GM18873 (cell line): Measurements from ENCODE around the gene EXOC1.
"Not testable (repeated sequence)": the region's sequence is repeated elsewhere in the genome, so short reads cannot be mapped to it uniquely, and the experiment has no call there.

Experiments
- ATAC-seq: cut with Tn5 transposase; IDR thresholded peaks from one replicate; pipeline ENCODE4 v1.9.1; 2021; ENCODE audit warnings: mild to moderate bottlenecking, moderate library complexity, moderate number of reproducible peaks; ENCODE audit not compliant: unreplicated experiment, low FRiP score

EXOC1 gene

DNA sequence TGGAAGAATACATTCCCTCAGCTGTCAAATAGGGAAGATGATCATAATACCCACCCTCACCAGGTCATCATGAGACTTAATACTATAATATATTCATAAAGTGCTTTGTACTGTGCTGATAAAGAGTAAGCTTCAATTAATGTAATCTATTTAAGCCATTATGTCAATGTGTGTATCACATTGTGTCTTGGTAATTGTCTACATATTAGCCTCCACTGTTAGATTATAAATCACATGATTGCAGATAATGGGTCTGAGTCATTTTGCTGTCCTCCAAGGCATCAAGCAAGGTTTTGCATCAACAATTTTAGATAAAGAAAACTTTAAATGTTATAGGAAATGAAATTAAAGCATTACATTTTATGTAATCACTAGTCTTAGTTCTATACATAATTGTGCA is 50.1 kb downstream of the EXOC1 start:
- no peak for ATAC-seq

DNA sequence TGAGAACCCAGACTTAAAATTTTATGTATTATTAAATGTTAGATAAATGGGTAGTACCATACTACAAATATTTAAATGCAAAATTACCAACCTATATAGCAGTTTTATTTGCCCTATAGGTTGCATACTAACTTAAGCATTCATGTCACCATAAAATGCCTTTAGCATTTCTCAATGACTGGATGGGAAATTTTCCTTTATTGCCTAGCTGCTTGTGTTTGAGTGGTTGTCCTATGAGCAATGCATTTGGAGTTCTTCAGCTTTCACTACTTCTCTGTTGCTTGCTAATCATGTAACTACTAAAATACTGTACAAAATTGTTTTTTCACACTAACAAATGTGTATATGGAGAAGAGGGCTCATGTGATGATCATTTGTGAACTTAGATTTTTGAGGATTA is 51.1 kb downstream of the EXOC1 start:
- no peak for ATAC-seq

DNA sequence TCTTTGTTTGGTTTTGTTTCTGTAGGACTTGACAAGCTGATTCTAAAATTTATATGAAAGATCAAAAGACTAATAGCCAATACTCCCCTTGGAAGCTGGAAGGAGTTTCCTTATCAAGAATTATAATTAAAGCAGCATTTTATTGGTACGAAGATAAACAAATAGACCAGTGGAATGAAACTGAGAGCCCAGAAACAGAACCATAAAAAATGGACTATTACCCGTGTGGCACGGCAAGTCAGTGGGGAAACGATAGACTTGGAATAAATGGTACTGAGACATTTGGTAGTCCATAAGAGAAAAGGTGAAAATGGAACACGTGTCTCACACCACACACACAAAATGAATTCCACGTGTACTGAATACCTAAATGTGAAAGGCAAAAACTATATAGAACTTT is 52.9 kb downstream of the EXOC1 start:
- no peak for ATAC-seq

DNA sequence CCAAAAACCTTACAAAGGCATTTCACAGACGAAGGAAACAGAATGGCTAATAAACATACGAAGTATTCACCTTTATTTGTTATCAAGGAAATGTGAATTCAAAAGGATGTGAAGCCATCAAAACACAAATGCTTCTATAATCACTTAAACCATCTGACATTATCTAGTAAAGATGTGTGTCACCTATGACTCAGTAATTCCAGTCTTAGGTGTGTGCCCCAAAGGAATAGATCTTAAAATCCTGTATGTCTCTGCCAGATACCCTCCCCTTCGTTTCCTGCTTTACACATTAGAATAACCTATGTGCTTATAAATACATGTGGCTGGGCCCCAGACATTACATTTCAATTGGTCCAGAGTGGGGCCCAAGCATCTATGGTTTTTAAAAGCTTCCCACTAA is 53.5 kb downstream of the EXOC1 start:
- ATAC-seq: no peak

DNA sequence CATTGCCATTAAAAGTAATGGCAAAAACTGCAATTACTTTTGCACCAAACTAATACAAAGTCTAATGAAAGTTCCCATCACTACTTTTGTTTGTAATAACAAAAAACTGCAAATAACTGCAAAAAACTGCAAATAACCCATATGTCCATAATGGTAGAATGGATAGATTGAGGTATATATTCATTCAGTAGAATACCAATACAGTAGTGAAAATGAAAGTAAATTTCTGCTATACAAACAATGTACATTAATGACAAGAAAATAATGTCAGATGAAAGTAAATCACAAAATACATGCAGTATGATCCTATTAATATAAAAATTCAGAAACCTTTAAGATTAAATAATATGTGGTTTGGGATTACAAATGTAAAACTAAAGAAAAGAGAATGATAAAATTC is 54.0 kb downstream of the EXOC1 start:
- ATAC-seq: no peak

DNA sequence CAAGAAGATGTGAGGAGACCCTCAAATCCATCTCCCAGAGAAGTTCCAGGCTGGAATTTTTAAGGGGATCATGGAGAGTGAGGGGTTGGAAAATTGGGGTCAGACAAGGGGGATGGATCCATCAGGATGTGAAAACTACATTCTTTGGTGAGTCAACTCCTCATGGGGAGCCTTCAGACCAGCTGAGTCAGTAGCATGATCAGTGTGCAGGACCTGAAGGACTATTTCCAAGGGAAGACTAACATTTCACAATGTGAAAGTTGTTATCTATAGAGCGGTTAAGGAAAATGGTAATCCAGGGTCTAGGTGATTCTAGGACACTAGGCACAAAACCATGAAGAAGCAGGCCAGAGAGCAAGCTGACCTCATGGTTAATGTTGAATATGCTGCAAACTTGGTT is 56.7 kb downstream of the EXOC1 start:
- ATAC-seq: no peak

DNA sequence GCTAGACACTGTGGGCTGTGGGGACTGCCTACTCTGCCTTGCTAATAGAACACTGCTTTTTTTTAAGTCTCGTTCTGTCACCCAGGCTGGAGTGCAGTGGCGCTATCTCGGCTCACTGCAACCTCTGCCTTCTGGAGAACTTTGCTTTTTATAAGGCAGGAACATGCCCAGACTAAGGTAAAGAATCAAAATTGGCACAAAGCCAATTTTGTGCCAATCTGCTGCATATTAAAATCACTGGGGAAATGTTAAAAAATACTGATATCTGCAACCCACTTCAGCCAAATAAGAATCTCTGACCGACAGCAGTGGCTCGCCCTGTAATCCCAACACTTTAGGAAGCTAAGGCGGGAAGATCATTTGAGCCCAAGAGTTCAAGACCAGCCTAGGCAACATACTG is 58.8 kb downstream of the EXOC1 start:
- no peak for ATAC-seq

DNA sequence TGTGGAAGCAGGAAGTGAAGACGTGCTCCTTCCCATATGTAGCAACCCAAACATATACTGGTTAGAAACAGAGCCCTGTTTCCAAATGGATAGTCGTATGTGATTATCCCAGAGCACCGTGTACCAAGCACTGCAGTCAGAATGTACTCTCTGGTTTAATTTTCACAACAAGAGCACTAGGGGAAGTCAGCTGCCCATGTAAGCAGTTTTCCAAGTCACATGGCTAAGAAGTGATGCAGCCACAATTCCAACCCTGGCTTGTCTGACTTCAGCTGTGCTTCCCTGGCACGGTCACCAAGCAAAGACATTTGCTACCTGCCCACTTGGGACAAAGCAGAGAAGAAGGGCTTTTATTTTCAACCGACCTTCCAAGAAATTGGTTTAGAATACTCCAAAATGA is 67.1 kb downstream of the EXOC1 start:
- ATAC-seq: no peak

DNA sequence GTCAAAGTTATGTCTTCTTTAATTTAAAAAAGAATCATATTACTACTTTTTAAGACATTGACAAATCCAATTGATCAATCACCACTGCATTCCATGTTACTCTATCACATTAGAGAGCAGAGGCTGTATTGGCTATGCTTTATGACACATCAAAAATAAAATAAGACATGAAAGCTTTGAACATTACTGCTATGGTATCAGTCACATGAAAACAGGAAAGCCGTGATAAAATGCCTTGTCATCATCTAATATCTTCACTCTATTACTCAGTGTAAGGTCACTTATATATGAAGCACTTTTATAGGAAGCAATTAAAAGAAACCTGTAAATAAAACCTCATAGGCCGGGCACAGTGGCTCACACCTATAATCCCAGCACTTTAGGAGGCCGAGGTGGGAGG is 67.6 kb downstream of the EXOC1 start:
- no peak for ATAC-seq

DNA sequence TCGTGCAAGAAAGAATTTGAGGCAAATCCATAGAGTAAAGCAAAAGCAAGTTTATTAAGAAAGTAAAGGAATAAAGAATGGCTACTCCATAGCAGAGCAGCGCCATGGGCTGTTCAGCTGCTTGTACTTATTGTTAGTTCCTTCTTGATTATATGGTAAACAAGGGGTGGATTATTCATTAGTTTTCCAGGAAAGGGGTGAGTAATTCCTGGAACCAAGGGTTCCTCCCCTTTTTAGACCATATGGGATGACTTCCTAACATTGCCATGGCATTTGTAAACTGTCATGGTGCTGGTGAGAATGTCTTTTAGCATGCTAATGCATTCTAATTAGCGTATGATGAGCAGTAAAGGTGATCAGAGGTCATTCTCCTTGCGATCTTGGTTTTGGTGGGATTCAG is 71.8 kb downstream of the EXOC1 start:
- no peak for ATAC-seq

DNA sequence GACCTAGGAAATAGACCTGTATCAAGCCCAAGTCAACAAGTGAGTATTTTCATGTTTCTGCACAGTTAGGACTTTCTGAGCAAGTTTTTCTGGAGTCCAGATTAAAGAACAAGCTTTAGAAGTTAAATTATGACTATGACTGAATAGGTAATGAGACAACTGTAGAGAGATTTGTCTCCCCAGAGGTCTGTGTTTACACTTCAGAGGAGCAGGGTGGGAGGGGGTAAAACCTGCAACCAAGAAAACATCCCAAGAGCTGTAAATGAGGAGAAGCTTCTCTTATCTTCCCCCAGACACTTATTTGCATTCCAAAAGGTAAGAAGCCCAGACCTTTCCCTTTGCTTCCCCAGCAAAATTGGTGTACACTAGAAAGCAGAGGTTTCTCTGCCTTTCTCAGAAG is 73.2 kb downstream of the EXOC1 start:
- ATAC-seq: no peak

DNA sequence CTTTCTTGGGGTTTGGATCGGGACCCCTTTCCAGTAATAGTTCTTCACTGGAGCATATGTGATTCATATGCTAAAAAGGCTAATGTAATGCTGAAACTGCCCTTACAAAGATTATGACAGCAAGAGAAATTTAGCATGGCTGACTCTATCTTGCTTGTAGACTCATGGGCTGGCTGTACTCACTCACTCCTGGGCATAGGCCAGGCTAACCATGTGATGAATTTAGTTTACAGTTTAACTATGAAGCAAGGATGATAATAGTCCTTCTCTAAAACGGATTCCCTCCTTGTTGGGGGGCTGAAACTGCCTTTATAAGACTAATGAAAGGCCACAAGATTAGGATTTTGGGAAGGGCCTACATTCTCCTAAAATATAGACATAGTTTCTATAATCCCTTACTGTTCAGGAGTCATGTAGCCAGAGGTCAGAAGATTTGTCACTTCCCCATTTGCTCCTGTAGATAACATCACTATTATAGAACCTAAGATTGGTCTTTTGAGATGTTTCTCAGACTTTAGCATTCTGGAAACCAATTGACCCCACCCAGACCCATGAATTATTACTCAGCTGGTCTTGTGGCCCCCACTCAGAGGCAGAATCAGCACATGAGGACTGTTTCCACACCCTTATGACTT is 74.5 kb downstream of the EXOC1 start:
- ATAC-seq: no peak

DNA sequence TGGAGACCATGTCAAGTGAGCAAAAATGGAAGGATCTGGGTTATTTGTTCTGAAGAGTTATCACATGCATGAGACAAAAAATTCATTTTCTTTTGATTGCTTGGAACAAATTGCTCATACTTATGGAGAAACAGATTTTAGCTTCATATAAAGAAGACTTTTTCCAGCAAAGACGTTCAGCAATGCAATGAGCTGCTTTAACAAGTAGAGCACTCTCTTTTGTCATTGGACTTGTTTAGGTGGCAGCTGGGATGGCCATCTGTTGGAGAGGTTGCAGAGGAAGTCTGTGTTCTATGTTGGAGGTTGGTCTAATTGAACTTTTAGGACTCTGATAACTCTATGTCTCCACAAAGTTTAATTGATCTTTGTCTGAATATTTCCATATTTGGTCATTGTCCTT is 75.4 kb downstream of the EXOC1 start:
- no peak for ATAC-seq

DNA sequence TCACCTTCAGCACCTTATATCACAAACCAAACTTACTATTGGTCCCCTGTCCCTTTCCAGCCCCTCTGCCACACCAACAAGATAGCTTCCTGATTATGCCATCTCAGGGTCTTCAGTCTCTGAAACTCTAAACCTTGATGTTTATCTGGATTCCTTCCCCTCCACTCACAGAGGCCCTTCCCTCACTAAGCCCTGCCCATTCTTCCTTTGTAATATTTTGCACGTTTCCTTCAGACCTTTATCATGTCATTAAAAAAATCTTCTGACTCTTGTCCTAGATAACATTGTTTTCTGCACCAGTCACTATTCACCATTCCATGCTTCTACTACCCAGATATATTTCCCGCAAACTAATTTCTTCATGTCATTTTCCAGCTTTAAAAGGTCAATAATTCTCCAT is 77.6 kb downstream of the EXOC1 start:
- ATAC-seq: no peak

DNA sequence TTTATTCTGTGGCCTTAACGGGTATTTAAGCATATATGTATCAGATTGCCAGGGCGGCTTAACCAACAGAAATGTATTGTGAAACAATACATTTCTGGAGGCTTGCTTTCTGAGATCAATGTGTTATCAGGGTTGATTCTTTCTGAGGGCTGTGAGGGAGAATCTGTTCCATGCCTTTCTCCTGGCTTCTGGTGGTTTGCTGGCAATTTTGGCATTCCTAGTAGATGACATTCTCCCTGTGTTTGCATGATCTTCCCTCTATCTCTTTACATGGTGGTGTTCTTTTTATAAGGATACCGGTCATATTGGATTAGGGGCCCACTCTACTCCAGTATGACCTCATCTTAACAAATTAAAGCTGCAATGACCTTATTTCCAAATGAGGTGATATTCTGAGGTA is 78.4 kb downstream of the EXOC1 start:
- no peak for ATAC-seq

DNA sequence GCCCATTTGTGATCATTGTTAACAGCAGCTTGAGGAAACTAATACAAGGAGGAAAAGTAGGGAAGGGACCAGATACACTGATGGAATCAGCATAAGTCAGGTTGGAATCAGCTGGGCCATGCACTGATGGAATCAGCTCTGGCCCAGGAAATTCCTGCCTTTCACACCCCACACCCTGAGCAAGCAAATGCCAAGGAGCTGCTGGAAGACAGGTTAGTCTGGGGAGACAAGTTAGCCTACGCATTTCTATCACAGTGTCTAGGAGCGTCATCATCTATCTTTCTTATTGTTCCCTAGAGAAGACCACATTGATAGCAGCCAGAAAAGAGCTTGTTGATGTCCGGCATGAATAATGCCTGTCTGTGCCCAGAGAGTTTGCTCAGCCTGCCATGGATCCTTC is 79.1 kb downstream of the EXOC1 start:
- no peak for ATAC-seq

DNA sequence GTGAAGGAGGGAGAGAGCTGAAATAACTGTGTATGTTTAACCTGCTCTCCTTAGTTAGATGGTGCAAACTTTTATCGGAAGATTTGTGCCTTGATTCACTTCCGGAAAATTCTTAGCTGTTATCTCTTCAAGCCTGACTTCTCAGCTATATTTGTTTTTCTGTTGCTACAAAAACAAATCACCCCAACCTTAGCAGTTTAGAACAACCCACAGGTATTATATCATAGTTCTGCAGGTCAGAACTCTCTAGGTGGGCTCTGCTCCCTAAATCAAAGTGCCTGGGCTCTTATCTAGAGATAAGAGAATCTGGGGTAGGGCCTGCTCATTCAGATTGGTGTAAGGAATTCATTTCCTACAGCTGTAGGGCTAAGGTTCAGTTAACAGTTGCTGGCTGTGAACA is 80.2 kb downstream of the EXOC1 start:
- no peak for ATAC-seq

DNA sequence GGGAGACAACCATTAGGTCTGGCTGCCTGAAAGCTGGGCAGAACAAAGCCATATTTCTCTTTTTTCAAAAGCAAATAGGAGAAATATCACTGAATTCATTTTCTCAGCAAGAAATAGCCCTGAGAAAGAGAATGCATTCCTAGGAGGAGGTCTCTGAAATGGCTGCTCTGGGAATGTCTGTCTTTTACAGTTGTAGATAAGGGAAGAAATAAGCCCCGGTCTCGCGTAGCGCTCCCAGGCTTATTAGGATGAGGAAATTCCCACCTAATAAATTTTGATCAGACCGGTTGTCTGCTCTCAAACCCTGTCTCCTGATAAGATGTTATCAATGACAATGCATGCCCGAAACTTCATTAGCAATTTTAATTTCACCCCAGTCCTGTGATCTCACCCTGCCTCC is 82.5 kb downstream of the EXOC1 start:
- ATAC-seq: not testable (repeated sequence)

DNA sequence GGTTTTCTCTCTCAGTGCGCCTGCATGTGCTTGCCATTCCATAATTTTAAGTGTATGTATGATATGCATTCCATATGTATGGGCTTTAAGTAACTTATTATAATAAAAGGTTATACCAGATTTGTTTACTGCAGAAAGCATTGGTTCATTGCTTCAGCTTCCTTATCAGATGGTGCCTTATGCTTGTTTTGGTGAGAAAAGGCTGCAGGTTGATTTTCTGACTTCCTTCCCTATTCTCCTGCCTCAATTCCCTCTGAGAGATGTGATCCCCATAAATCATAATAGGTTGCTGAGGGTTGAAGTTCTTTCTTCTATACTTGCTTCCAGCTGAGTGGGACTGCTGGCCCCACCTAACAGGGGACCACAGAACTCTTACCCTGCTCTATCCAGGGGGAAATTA is 85.0 kb downstream of the EXOC1 start:
- ATAC-seq: no peak

DNA sequence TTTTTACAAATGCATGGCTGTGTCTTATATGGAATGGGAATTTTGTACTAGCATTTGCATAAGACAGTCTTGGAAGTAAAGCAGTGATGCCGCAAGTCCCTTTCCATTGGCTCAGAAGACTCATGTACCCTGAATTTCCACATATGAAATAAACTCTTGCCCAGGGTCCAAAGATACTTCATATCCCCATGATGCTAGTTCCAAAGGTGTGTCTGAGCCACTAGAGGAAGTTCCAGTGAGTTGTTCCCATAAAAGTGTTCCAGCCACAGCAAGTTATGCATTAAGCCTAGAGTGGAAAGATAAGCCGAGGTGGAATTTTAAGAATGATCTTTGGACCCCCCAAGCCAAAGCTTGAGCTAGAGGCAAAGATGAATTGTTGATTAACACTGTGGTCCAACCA is 86.0 kb downstream of the EXOC1 start:
- ATAC-seq: no peak

DNA sequence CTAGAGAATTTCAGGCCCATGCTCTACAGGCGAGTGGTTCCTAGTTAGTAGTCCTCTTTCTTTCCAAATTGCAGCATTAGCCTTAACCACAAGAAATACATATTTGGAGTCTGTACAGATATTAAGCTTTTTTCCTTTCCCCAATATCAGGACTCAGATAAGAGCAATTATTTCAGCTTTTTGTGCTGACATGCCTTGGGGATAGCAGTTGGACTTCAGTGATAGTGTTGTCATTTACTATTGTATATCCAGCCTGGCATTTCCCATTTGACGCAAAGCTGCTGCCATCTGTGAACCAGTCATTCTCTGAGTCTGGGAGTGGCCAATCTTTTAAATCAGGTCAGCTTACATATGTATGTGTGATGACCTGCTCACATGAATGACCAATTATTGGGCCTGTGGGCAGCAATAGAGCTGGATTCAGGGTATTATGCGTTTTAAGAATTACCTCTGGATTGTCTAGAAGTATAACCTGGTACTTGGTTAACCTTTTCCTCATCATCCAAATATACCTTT is 88.5 kb downstream of the EXOC1 start:
- ATAC-seq: no peak

DNA sequence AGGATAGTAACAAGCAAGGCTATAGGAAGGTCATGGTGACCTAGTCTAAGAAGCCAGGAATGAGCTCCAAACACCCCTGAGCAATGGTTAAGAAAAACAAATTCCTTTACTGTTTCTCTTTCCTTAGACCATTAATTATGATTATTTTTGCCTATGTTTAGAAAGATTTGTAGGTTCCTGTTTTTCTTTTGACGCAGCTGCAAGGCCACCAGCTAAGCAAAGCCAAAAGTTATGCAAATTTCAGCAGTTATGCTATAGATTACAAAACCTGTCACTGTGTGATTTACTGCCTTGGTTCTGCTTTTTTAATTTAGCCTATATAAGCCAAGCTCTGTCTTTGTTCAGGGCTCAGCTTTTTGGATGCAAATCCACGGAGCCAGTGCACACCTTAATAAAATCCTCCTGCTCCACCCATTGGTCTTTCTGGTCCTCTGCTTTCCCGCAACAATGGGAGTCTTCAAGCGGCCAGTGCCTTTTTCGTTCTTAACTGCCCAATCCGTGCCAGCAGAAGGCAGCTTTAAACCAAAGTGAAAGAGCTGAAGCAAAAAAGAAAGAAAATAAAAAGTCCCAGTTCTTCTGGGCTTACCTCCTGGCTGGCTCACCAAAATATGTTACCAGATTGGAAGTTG is 93.9 kb downstream of the EXOC1 start:
- peak; percentile 30 for ATAC-seq
